K562 (cell line): ENCODE results near the gene ST3GAL3. TPM values are rescaled to one million over a fixed set of nuclear protein-coding genes. Genes with fewer than 3 reads are reported as not detected.
A peak's percentile ranks its signal among the peaks of the same experiment; 100 is the strongest.

ENCODE experiments used
- ATF1 ChIP-seq, 2 experiments: fragments of 450-650 bp in 1 of 2; IDR thresholded peaks; 2 replicates each; pipeline ENCODE4 v1.6.1; 2016; ENCODE audit warnings: missing compliant biosample characterization in 1 of 2, missing genetic modification characterization in 1 of 2
- CBFA2T2 ChIP-seq: fragments of 450-650 bp; conservative IDR thresholded peaks from 2 replicates; pipeline ENCODE4 v1.6.1; 2017; ENCODE audit warnings: mild to moderate bottlenecking
- CREBBP ChIP-seq: IDR thresholded peaks from one replicate; pipeline ENCODE4 v1.6.1; 2012; ENCODE audit warnings: low read depth, mild to moderate bottlenecking, control low read depth, inconsistent platforms, low read length
- ELF2 ChIP-seq: fragments of 250-450 bp; sonication (Bioruptor Pico); IDR thresholded peaks from 2 replicates; pipeline ENCODE4 v1.5.0; 2021; ENCODE audit warnings: mild to moderate bottlenecking
- GABPB1 ChIP-seq: sonication (generic); formaldehyde crosslinking; IDR thresholded peaks from 2 replicates; pipeline ENCODE4 v1.8.0; 2022; ENCODE audit warnings: mild to moderate bottlenecking, missing genetic modification reagents
- MAFF ChIP-seq: IDR thresholded peaks from 2 replicates; pipeline ENCODE4 v1.6.1; 2012; ENCODE audit warnings: low read length, improper control_type of control experiment
- PHF20 ChIP-seq: fragments of 450-650 bp; IDR thresholded peaks from 2 replicates; pipeline ENCODE4 v1.6.1; 2018; ENCODE audit not compliant: partially characterized antibody
- RAD21 ChIP-seq, 2 experiments: fragments of 250-450 bp in 1 of 2; fragments of 450-650 bp in 1 of 2; sonication (Bioruptor Pico) in 1 of 2; formaldehyde crosslinking in 1 of 2; IDR thresholded peaks in 1 of 2; conservative IDR thresholded peaks in 1 of 2; 2 replicates each; pipeline versions ENCODE4 v1.4.0 to v1.8.0; 2020 to 2022; ENCODE audit warnings: mild to moderate bottlenecking in 2 of 2, moderate library complexity in 1 of 2
- RAD51 ChIP-seq: fragments of 450-650 bp; IDR thresholded peaks from 2 replicates; pipeline ENCODE4 v1.7.1; 2016; ENCODE audit warnings: low read depth, mild to moderate bottlenecking, borderline replicate concordance
- SOX6 ChIP-seq: fragments of 450-650 bp; IDR thresholded peaks from 2 replicates; pipeline ENCODE4 v1.6.1; 2014; ENCODE audit warnings: mild to moderate bottlenecking
- TAF9B ChIP-seq: fragments of 450-650 bp; IDR thresholded peaks from 2 replicates; pipeline ENCODE4 v1.6.1; 2018; ENCODE audit warnings: mild to moderate bottlenecking; ENCODE audit not compliant: partially characterized antibody
- XRCC3 ChIP-seq: fragments of 450-650 bp; IDR thresholded peaks from 2 replicates; pipeline ENCODE4 v1.6.1; 2017; ENCODE audit warnings: mild to moderate bottlenecking, moderate library complexity
- XRCC5 ChIP-seq: fragments of 200-400 bp; formaldehyde crosslinking; IDR thresholded peaks from 2 replicates; pipeline ENCODE4 v1.6.1; 2017; ENCODE audit warnings: low read depth, mild to moderate bottlenecking, low read length
- ZC3H8 ChIP-seq: fragments of 450-650 bp; IDR thresholded peaks from 2 replicates; pipeline ENCODE4 v1.6.1; 2017
- ZFP30 ChIP-seq: fragments of 250-450 bp; sonication (Bioruptor Pico); IDR thresholded peaks from 2 replicates; pipeline ENCODE4 v1.8.0; 2022; ENCODE audit warnings: moderate library complexity, mild to moderate bottlenecking, inconsistent platforms, borderline replicate concordance
- ZNF232 ChIP-seq: sonication (generic); formaldehyde crosslinking; IDR thresholded peaks from 2 replicates; pipeline ENCODE4 v1.8.0; 2022; ENCODE audit warnings: mild to moderate bottlenecking, missing genetic modification reagents
- ZNF253 ChIP-seq: fragments of 250-450 bp; sonication (Bioruptor Pico); conservative IDR thresholded peaks from 2 replicates; pipeline ENCODE4 v1.6.1; 2021; ENCODE audit warnings: mild to moderate bottlenecking
- ZNF311 ChIP-seq: fragments of 250-450 bp; sonication (Bioruptor Pico); IDR thresholded peaks from 2 replicates; pipeline ENCODE4 v1.4.0; 2020; ENCODE audit warnings: mild to moderate bottlenecking, moderate library complexity
- ZNF75A ChIP-seq: fragments of 450-650 bp; formaldehyde crosslinking; IDR thresholded peaks from 2 replicates; pipeline ENCODE4 v1.4.0; 2020; ENCODE audit warnings: mild to moderate bottlenecking
- polyA plus RNA-seq, 8 experiments: library from polyadenylated mRNA; depleted of rRNA in 4 of 8; stranded (reverse) in 5 of 8; unstranded in 3 of 8; fragments of >200 nt; fragmentation: Nextera tagmentation in 2 of 8; fragmentation: Illumina TruSeq in 1 of 8; extraction: Ambion mirVana in 2 of 8; extraction: Trizol in 1 of 8; gene quantifications; 2 replicates each; pipeline versions ENCODE4 v1.2.1 to v1.2.3, GENCODE V29; 2011 to 2014; ENCODE audit warnings: inconsistent platforms in 1 of 8, missing spikeins in 1 of 8
- total RNA-seq, 7 experiments: library from RNA; depleted of rRNA in 6 of 7; stranded (reverse); fragments of >200 nt in 6 of 7; fragmentation: Illumina TruSeq in 2 of 7; extraction: Trizol in 2 of 7; gene quantifications; 2 replicates each; pipeline versions ENCODE4 v1.2.1 to v1.2.3, GENCODE V29; 2011 to 2021; ENCODE audit warnings: low replicate concordance in 1 of 7
- TF ChIP-seq, protein P1 (sequence below): sonication (generic); formaldehyde crosslinking; IDR thresholded peaks from 2 replicates; pipeline ENCODE4 v1.8.0; 2022; ENCODE audit warnings: mild to moderate bottlenecking, missing genetic modification reagents
- TF ChIP-seq, protein P2 (sequence below): fragments of 250-450 bp; sonication (Bioruptor Pico); IDR thresholded peaks from 2 replicates; pipeline ENCODE4 v1.9.0; 2021; ENCODE audit warnings: mild to moderate bottlenecking
- TF ChIP-seq, protein P3 (sequence below): sonication (generic); formaldehyde crosslinking; IDR thresholded peaks from 2 replicates; pipeline ENCODE4 v1.8.1; 2022; ENCODE audit warnings: missing genetic modification reagents
- TF ChIP-seq, protein P4 (sequence below): fragments of 250-450 bp; sonication (Bioruptor Pico); IDR thresholded peaks from 2 replicates; pipeline ENCODE4 v1.5.0; 2022; ENCODE audit warnings: mild to moderate bottlenecking

ST3GAL3 gene
- total and polyA plus RNA-seq, 9 of the 15 experiments (the other 6 are each of a cell fraction or from before 2014, with no cell fraction given) = 1.2 to 18.9 (median 11.0) TPM

DNA sequence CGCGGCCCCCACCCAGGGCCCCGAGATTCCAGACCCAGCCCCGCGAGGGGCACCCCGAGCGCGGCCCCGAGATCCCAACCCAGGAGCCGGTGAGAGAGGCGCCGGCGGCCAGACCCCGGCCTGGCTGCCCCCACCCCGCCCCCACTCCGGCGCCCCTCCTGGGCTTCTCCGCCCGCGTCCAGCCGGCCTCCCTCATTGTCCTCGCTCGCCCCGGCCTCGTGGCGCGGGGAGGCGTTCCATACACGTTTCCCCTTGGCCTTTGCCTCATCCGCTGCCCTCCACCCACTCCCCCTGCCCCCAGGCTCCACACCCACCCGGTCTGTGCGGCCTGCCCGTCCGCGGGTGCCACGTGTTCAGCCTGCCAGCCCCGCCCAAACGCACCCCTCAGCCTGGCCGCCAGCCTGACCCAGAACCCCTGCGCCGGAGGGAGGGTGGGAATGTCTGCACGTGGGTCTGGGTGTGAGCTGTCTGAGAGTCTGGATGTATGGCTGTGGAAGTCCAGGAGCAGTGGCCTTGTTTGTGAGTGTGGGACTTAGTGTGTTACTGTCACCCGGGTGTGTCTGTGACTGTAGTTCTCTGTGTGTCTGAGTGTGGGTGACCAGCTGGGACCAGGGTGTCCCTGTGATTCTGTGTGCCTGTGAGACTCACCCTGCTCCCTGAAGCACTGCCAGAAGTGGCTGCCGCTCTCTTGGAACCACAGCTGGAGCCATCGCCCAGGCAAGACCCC lies 272.4 kb downstream of the ST3GAL3 start (continued):
- TF ChIP-seq ELF2 (CRISPR knock-in tag) (no peak), PHF20 (peak; percentile 35), XRCC3 (no peak), RAD21 (CRISPR knock-in tag; conservative IDR thresholded peaks at IDR 0.05 in 1 of 2, IDR thresholded peaks at IDR 0.05 in 1 of 2) (no peak), GABPB1 (CRISPR knock-in tag) (no peak), ZFP30 (CRISPR knock-in tag) (no peak), SOX6 (no peak), XRCC5 (no peak), ZNF253 (CRISPR knock-in tag) (no peak), ZNF232 (no peak), CREBBP (no peak), ATF1 (CRISPR knock-in tag; IDR thresholded peaks at IDR 0.05) (no peak), ATF1 (tag; IDR thresholded peaks at IDR 0.05) (no peak), TAF9B (no peak), RAD51 (peak; percentile 55; the same call in 1 of the 2 replicates), ZNF311 (CRISPR knock-in tag) (no peak), MAFF (no peak), ZNF75A (CRISPR knock-in tag) (no peak), CBFA2T2 (0 out of 2 replicates have a peak, but pooled peaks have one; percentile 11), ZC3H8 (no peak)
- TF ChIP-seq, protein P1, sequence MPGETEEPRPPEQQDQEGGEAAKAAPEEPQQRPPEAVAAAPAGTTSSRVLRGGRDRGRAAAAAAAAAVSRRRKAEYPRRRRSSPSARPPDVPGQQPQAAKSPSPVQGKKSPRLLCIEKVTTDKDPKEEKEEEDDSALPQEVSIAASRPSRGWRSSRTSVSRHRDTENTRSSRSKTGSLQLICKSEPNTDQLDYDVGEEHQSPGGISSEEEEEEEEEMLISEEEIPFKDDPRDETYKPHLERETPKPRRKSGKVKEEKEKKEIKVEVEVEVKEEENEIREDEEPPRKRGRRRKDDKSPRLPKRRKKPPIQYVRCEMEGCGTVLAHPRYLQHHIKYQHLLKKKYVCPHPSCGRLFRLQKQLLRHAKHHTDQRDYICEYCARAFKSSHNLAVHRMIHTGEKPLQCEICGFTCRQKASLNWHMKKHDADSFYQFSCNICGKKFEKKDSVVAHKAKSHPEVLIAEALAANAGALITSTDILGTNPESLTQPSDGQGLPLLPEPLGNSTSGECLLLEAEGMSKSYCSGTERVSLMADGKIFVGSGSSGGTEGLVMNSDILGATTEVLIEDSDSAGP = no peak
- TF ChIP-seq, protein P2, sequence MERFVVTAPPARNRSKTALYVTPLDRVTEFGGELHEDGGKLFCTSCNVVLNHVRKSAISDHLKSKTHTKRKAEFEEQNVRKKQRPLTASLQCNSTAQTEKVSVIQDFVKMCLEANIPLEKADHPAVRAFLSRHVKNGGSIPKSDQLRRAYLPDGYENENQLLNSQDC (CRISPR knock-in tag) = no peak
- TF ChIP-seq, protein P3, sequence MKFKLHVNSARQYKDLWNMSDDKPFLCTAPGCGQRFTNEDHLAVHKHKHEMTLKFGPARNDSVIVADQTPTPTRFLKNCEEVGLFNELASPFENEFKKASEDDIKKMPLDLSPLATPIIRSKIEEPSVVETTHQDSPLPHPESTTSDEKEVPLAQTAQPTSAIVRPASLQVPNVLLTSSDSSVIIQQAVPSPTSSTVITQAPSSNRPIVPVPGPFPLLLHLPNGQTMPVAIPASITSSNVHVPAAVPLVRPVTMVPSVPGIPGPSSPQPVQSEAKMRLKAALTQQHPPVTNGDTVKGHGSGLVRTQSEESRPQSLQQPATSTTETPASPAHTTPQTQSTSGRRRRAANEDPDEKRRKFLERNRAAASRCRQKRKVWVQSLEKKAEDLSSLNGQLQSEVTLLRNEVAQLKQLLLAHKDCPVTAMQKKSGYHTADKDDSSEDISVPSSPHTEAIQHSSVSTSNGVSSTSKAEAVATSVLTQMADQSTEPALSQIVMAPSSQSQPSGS (CRISPR knock-in tag) = no peak
- TF ChIP-seq, protein P4, sequence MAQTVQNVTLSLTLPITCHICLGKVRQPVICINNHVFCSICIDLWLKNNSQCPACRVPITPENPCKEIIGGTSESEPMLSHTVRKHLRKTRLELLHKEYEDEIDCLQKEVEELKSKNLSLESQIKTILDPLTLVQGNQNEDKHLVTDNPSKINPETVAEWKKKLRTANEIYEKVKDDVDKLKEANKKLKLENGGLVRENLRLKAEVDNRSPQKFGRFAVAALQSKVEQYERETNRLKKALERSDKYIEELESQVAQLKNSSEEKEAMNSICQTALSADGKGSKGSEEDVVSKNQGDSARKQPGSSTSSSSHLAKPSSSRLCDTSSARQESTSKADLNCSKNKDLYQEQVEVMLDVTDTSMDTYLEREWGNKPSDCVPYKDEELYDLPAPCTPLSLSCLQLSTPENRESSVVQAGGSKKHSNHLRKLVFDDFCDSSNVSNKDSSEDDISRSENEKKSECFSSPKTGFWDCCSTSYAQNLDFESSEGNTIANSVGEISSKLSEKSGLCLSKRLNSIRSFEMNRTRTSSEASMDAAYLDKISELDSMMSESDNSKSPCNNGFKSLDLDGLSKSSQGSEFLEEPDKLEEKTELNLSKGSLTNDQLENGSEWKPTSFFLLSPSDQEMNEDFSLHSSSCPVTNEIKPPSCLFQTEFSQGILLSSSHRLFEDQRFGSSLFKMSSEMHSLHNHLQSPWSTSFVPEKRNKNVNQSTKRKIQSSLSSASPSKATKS (CRISPR knock-in tag) = no peak
